Lower lobe of right lung (tissue), 2 donors: ENCODE results near the gene PLXNA1. TPM values are rescaled to one million over a fixed set of nuclear protein-coding genes. Genes with fewer than 3 reads are reported as not detected.

Experiments
- ATAC-seq, 2 donors: fragments of 200-7000 bp; cut with Tn5 transposase; one replicate each; pipeline ENCODE4 v1.9.1; 2020 to 2022; ENCODE audit warnings: mild to moderate bottlenecking in 2 of 2, moderate library complexity in 2 of 2
- DNase-seq: peaks from one replicate; pipeline ENCODE4 v3.0.0-alpha.2; 2020
- H3K27ac ChIP-seq: fragments of 200-600 bp; one replicate; pipeline ENCODE4 v1.8.0; 2022
- H3K27me3 ChIP-seq: fragments of 200-600 bp; one replicate; pipeline ENCODE4 v1.8.0; 2022; ENCODE audit warnings: low read depth
- H3K36me3 ChIP-seq: fragments of 200-600 bp; one replicate; pipeline ENCODE4 v1.8.0; 2022; ENCODE audit warnings: mild to moderate bottlenecking
- H3K4me1 ChIP-seq: fragments of 200-600 bp; one replicate; pipeline ENCODE4 v1.8.0; 2022
- H3K4me3 ChIP-seq: fragments of 200-600 bp; one replicate; pipeline ENCODE4 v1.8.0; 2022; ENCODE audit warnings: mild to moderate bottlenecking
- H3K9me3 ChIP-seq: fragments of 200-600 bp; one replicate; pipeline ENCODE4 v1.8.0; 2022
- CTCF ChIP-seq: fragments of 200-600 bp; IDR thresholded peaks from one replicate; pipeline ENCODE4 v1.8.0; 2022; ENCODE audit warnings: antibody characterized with exemption, mild to moderate bottlenecking
- intact Hi-C: fragments of 100-400 bp; cut with DNase I; formaldehyde crosslinking; loops from one replicate; pipeline ENCODE4 v1.11.0; 2022
- total RNA-seq: library from RNA; stranded (reverse); fragmentation: NEBNext Ultra II Directional; extraction: Animal tissue kit (Norgen Biotek cat#: 25700); gene quantifications from one replicate; pipeline ENCODE4 v1.2.1, GENCODE V29; 2021
- donor health status: DM: no; HTN: yes; CAD: no; lungs with severe emphysema.

Gene PLXNA1
- total RNA-seq, 1 donor from 2014 or later: 48.1 TPM

- no peak overlapping the region for H3K4me3 ChIP-seq
- no peak for ATAC-seq
- DNase-seq: no peak
- H3K9me3 ChIP-seq: no peaks in the 10 kb centered on the region
- intact Hi-C loops: no loop called here
- H3K36me3 ChIP-seq: no peaks in the 10 kb centered on the region
- no peak for TF ChIP-seq CTCF
- H3K27me3 ChIP-seq: no peaks in the 10 kb centered on the region
- H3K4me1 ChIP-seq: no peaks in the 10 kb centered on the region
- H3K27ac ChIP-seq: no peak overlapping the region
These were observed 28.6 kb upstream of the PLXNA1 start for GRCh38 chr3:126954141-126954842.

DNA sequence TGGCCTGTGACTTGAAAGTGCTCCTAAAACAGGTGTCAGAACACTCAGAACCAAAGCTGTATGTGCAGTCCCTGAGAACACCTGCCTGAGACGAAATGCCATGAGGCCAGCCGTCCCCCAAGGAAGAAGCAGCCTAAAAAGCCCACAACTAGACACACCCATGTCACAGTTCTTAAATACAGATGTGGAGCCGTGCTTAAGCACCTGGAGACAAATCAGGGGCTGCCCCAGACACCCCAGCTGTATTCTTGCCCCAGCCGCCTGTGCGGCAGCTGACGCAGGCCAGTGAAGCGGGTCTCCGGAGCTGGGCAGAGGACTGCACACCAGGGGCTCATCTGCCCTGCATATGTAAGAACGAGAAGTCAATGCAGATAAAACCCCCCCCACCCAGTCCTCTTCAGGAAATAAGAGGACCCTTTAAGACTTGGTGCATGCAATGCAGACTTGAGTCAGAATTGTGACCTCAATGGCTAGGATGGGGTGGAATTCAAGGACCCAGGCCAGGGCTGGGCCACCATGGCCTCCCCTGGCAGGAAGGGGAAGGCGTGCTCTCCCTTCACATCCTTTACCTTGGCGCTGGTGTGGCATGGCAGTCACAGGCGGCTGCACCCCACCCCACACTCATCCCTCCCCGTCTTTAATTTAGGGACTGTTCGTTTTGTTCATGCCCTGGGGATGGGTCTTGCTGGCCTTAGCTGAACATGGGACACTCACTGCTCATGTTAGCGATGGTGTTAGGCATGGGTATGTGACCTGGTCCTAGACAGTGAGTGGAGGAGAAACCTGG lies 27.7 kb upstream of the PLXNA1 start:
- no peak for ATAC-seq
- TF ChIP-seq CTCF: no peak
- no peaks in the 10 kb centered on the region for H3K27me3 ChIP-seq

GRCh38 chr3:126956361-126956760 lies 26.6 kb upstream of the PLXNA1 start:
- no peaks in the 10 kb centered on the region for H3K36me3 ChIP-seq
- intact Hi-C loops: no loop called here
- DNase-seq (no peak), ATAC-seq (no peak)
- H3K9me3 ChIP-seq: no peaks in the 10 kb centered on the region
- no peak for TF ChIP-seq CTCF
- no peaks in the 10 kb centered on the region for H3K27me3 ChIP-seq
- no peak overlapping the region for H3K27ac ChIP-seq
- H3K4me1 ChIP-seq: peaks cover 14% of the 10 kb centered on the region
- no peak overlapping the region for H3K4me3 ChIP-seq

More for the DNA sequence above, 27.7 kb upstream of the PLXNA1 start:
- intact Hi-C loops: no loop called here
- H3K27ac ChIP-seq: no peak overlapping the region
- no peaks in the 10 kb centered on the region for H3K9me3 ChIP-seq
- H3K36me3 ChIP-seq: no peaks in the 10 kb centered on the region
- no peak for DNase-seq
- no peak overlapping the region for H3K4me3 ChIP-seq
- peaks cover 3% of the 10 kb centered on the region for H3K4me1 ChIP-seq

GRCh38 chr3:126956866-126957650 lies 25.9 kb upstream of the PLXNA1 start:
- no peaks in the 10 kb centered on the region for H3K9me3 ChIP-seq
- no peak for ATAC-seq
- no peaks in the 10 kb centered on the region for H3K36me3 ChIP-seq
- no peak overlapping the region for H3K27ac ChIP-seq
- no peaks in the 10 kb centered on the region for H3K27me3 ChIP-seq
- intact Hi-C loops: no loop called here
- no peak for DNase-seq
- no peak for TF ChIP-seq CTCF
- no peak overlapping the region for H3K4me3 ChIP-seq
- H3K4me1 ChIP-seq: peaks cover 21% of the 10 kb centered on the region

GRCh38 chr3:126957776-126958637 lies 24.9 kb upstream of the PLXNA1 start:
- Histone ChIP-seq H3K4me1 (peaks cover 22% of the 10 kb centered on the region), H3K27me3 (no peaks in the 10 kb centered on the region), H3K4me3 (no peak overlapping the region), H3K36me3 (no peaks in the 10 kb centered on the region), H3K27ac (no peak overlapping the region), H3K9me3 (no peaks in the 10 kb centered on the region)
- intact Hi-C loops: no loop called here
- DNase-seq: no peak
- no peak for TF ChIP-seq CTCF
- no peak for ATAC-seq
